ENCODE results near the gene TMEM135.

DNA sequence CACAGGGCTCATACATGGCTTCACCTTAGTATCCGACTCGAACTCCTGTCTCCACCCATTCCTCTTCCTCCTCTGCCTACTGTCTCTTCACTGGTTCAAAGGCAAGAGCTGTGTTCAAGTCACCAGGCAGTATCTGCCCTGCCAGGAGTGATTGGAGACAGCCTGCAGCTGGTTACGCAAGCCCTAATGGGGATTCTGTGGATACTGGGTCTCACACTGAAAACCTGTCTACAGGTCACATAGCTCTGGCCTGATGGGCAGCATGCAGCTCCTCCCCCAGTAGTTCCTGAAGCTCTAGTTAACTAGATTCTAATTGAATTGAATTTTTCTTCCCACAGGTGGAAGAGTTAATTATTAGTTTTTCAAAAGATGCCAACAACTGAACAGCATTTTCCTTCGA is 332.2 kb downstream of the TMEM135 start:
- TF ChIP-seq ZNF274 (IDR thresholded peaks at IDR 0.05; ENCODE audit: low read depth, low read length) (no peak), YY1 (IDR thresholded peaks at IDR 0.05; ENCODE audit: insufficient read depth, insufficient read length) (no peak), SUZ12 (IDR thresholded peaks at IDR 0.05; ENCODE audit: extremely low read depth, insufficient read depth, insufficient read length) (no peak)

All from NT2/D1 (cell line).